A673 (cell line): Measurements from ENCODE around the gene EHMT1. TPM values are rescaled to one million over a fixed set of nuclear protein-coding genes. Genes with fewer than 3 reads are reported as not detected.

Source experiments
- BruUV-seq: library from RNA; stranded (reverse); fragments of 400-500 nt; replicated peaks from 2 replicates; lab custom pipeline; 2021; lab: Mats Ljungman, UMichigan
- CTCF ChIA-PET: fragments of 300-600 bp; sonication (Branson Sonifier 250); formaldehyde crosslinking; loops from one replicate; lab custom pipeline; 2022; ENCODE audit warnings: antibody characterized with exemption; lab: Charles Lee
- POLR2A ChIA-PET: fragments of 300-600 bp; sonication (Branson Sonifier 250); formaldehyde crosslinking; loops from one replicate; lab custom pipeline; 2022; ENCODE audit warnings: antibody characterized with exemption; ENCODE audit not compliant: low non-redundant PET; lab: Charles Lee
- DNase-seq: peaks from one replicate; pipeline ENCODE4 v3.0.0-alpha.2; 2015; ENCODE audit warnings: low spot score
- H3K27ac ChIP-seq: fragments of 200-600 bp; sonication (generic); 2 replicates; pipeline ENCODE4 v1.5.1; 2016; ENCODE audit warnings: mixed run types, low read depth, mild to moderate bottlenecking, mixed read lengths, antibody characterized with exemption, low read length; ENCODE audit not compliant: poor library complexity, severe bottlenecking
- H3K27me3 ChIP-seq: fragments of 200-600 bp; sonication (generic); replicated peaks from 2 replicates; pipeline ENCODE4 v1.6.1; 2017; ENCODE audit warnings: mixed run types, low read depth, mild to moderate bottlenecking, mixed read lengths, antibody characterized with exemption, low read length; ENCODE audit not compliant: insufficient read depth, poor library complexity
- H3K36me3 ChIP-seq: fragments of 200-600 bp; sonication (generic); 2 replicates; pipeline ENCODE4 v1.6.1; 2016; ENCODE audit warnings: mixed run types, mild to moderate bottlenecking, mixed read lengths, antibody characterized with exemption, low read length; ENCODE audit not compliant: insufficient read depth, poor library complexity, severe bottlenecking
- H3K4me1 ChIP-seq: fragments of 200-600 bp; sonication (generic); 2 replicates; pipeline ENCODE4 v1.6.1; 2017; ENCODE audit warnings: mixed run types, mild to moderate bottlenecking, mixed read lengths, antibody characterized with exemption, low read length; ENCODE audit not compliant: insufficient read depth, poor library complexity, severe bottlenecking
- H3K4me3 ChIP-seq: fragments of 200-600 bp; sonication (generic); 2 replicates; pipeline ENCODE4 v1.5.1; 2016; ENCODE audit warnings: low read depth, mixed run types, mild to moderate bottlenecking, mixed read lengths, low read length; ENCODE audit not compliant: poor library complexity, severe bottlenecking
- H3K9me3 ChIP-seq: fragments of 200-600 bp; sonication (generic); 2 replicates; pipeline ENCODE4 v1.6.1; 2016; ENCODE audit warnings: mixed run types, low read depth, mild to moderate bottlenecking, mixed read lengths, antibody characterized with exemption, low read length; ENCODE audit not compliant: poor library complexity, severe bottlenecking
- EZH2 ChIP-seq: fragments of 200-600 bp; sonication (generic); IDR thresholded peaks from 2 replicates; pipeline ENCODE4 v1.6.1; 2017; ENCODE audit warnings: borderline replicate concordance, low read depth, mild to moderate bottlenecking, mixed read lengths, antibody characterized with exemption, low read length; ENCODE audit not compliant: poor library complexity, severe bottlenecking
- intact Hi-C: fragments of 100-400 bp; cut with micrococcal nuclease; formaldehyde crosslinking; loops from one replicate; pipeline ENCODE4 v1.10.0; 2022; ENCODE audit not compliant: unreplicated experiment
- total RNA-seq: library from RNA; stranded (reverse); gene quantifications from 2 replicates; pipeline ENCODE4 v1.2.3, GENCODE V29; 2021
- TF ChIP-seq, protein P1 (sequence below): fragments of 300-800, 200-600 bp; sonication (generic); conservative IDR thresholded peaks from 2 replicates; pipeline ENCODE4 v1.5.1; 2017; ENCODE audit warnings: low read depth, mild to moderate bottlenecking, antibody characterized with exemption, low read length, moderate library complexity, mixed read lengths

The EHMT1 gene
- total RNA-seq, 1 experiment from 2014 or later, result 115 TPM

DNA sequence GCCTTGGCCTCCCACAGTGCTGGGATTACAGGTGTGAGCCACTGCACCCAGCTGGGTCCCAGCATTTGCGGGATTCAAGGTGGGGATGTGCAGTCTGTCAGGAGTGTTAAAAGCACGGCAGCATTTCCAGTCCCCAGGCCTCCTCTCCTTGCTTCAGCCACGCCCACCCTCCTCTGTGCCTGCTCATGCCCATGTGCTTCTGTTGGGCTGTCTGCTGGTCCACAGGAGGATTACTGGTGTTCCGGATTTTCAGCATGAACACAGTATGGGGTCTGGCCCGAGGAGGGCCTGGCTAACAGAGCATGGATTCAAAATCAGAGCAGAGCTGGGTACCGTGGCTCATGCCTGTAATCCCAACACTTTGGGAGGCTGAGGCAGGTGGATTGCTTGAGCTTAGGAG lies 7.9 kb upstream of the EHMT1 start:
- no peak overlapping the region for H3K27ac ChIP-seq
- H3K27me3 ChIP-seq, result no peaks in the 10 kb centered on the region
- DNase-seq, result no peak
- H3K36me3 ChIP-seq, result peaks cover 24% of the 10 kb centered on the region
- no peak overlapping the region for H3K4me3 ChIP-seq
- intact Hi-C loops, result no loop called here
- POLR2A ChIA-PET, result no interaction called here
- BruUV-seq, result no TSS peak
- CTCF ChIA-PET, result no interaction called here
- TF ChIP-seq, protein P1, sequence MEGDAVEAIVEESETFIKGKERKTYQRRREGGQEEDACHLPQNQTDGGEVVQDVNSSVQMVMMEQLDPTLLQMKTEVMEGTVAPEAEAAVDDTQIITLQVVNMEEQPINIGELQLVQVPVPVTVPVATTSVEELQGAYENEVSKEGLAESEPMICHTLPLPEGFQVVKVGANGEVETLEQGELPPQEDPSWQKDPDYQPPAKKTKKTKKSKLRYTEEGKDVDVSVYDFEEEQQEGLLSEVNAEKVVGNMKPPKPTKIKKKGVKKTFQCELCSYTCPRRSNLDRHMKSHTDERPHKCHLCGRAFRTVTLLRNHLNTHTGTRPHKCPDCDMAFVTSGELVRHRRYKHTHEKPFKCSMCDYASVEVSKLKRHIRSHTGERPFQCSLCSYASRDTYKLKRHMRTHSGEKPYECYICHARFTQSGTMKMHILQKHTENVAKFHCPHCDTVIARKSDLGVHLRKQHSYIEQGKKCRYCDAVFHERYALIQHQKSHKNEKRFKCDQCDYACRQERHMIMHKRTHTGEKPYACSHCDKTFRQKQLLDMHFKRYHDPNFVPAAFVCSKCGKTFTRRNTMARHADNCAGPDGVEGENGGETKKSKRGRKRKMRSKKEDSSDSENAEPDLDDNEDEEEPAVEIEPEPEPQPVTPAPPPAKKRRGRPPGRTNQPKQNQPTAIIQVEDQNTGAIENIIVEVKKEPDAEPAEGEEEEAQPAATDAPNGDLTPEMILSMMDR, result no peak
- no peak for TF ChIP-seq EZH2
- no peaks in the 10 kb centered on the region for H3K9me3 ChIP-seq
- peaks cover 17% of the 10 kb centered on the region for H3K4me1 ChIP-seq

DNA sequence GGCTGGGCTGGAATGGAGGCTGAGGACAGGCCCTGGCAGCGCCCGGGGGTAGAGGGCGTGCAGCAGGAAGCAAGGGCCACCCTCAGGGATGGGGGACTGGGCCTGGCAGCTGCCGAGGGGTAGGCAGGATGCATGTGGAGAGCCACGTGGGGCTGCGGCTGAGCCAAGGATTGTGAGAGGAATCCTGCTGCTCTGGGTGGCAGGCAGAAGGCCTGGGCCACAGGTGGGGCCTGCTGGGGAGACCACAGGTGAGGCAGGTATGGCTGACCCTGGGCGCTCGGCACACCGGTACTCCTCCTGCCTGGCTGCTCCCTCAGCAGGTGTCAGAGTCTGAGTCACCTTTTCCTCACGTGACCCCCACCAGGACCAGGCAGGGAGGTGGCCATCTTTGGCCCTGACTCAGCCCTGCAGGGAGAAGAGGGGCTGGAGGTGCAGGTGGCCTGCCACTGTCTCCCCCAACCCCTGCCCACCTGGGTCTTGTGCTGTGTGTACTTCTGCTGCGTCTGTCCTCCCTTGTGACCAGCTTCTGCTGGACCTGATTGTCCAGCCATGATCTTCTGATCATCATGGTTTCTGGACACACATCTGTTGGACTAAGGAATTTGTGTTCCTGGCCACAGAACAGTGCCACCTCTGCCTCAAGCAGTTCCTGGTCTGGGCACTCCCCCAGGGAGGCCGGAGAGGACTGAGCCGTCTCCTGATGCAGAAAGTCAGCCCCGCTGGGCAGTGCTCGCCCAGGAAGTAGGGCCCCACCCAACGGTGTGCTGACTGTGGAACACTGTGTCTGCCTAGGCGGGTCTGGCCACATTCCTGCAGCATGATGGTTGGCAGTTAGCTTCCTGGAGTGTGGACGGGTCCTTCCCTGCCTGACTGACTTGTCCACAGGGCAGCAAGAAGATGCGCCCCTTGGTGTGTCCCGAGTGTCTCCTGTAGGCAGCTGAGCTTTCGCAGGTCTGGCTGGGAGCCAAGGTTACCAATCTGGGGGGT lies 6.9 kb upstream of the EHMT1 start:
- no peak for DNase-seq
- no TSS peak for BruUV-seq
- intact Hi-C loops, result no loop called here
- CTCF ChIA-PET, result no interaction called here
- POLR2A ChIA-PET, result no interaction called here
- no peak overlapping the region for H3K4me3 ChIP-seq
- H3K36me3 ChIP-seq, result peaks cover 31% of the 10 kb centered on the region
- H3K27ac ChIP-seq, result peak overlapping the region; percentile 12
- TF ChIP-seq EZH2, result no peak
- TF ChIP-seq, protein P1, result no peak
- peaks cover 11% of the 10 kb centered on the region for H3K4me1 ChIP-seq
- no peaks in the 10 kb centered on the region for H3K9me3 ChIP-seq
- no peaks in the 10 kb centered on the region for H3K27me3 ChIP-seq

DNA sequence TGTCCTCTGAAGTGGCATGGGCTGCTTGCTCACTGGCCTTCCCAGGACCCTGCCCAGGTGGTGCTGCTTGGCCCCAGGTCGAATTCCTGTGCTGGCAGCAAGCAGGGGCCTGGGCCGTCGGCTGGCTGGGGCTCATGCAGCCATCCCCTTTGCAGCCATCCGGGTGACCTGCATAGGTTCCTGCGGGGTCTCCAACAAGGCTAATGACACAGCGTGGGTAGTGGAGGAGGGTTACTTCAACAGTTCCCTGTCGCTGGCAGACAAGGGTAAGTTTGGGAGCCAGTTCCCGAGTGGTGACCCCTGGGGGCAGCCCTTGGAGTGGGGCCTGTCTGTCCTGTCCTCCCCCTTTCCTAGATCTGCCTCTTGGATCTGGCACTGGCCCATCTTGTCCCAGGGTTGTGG lies 6.1 kb upstream of the EHMT1 start:
- ChIA-PET CTCF (no interaction called here), POLR2A (no interaction called here)
- no peak overlapping the region for H3K27ac ChIP-seq
- H3K4me1 ChIP-seq, result peaks cover 4% of the 10 kb centered on the region
- no peaks in the 10 kb centered on the region for H3K27me3 ChIP-seq
- no peaks in the 10 kb centered on the region for H3K9me3 ChIP-seq
- H3K4me3 ChIP-seq, result no peak overlapping the region
- no TSS peak for BruUV-seq
- peaks cover 31% of the 10 kb centered on the region for H3K36me3 ChIP-seq
- DNase-seq, result no peak
- no peak for TF ChIP-seq EZH2
- TF ChIP-seq, protein P1, result no peak
- intact Hi-C loops, result no loop called here
